T-helper 1 cell treated with Interleukin-12 subunit alpha and Interleukin-12 subunit beta and Interleukin-4 antibody, amounts not matched to agents 30 μg/mL and 1 μg/mL, for 36 hours (primary cell): ENCODE data around the gene IGHMBP2.

Source experiments
- H3K27ac Mint-ChIP-seq: one replicate; pipeline ENCODE4 v1.8.0; 2021; ENCODE audit warnings: mild to moderate bottlenecking, mixed read lengths
- H3K27me3 Mint-ChIP-seq: one replicate; pipeline ENCODE4 v1.8.0; 2021; ENCODE audit warnings: low read depth, mixed read lengths
- H3K36me3 Mint-ChIP-seq: one replicate; pipeline ENCODE4 v1.8.0; 2021; ENCODE audit warnings: low read depth, mixed read lengths
- H3K4me1 Mint-ChIP-seq: one replicate; pipeline ENCODE4 v1.8.0; 2021; ENCODE audit warnings: low read depth, mixed read lengths
- H3K4me3 Mint-ChIP-seq: one replicate; pipeline ENCODE4 v1.8.0; 2021; ENCODE audit warnings: mild to moderate bottlenecking, moderate library complexity, mixed read lengths
- H3K9me3 Mint-ChIP-seq: one replicate; pipeline ENCODE4 v1.8.0; 2021; ENCODE audit warnings: mixed read lengths

Gene IGHMBP2

DNA sequence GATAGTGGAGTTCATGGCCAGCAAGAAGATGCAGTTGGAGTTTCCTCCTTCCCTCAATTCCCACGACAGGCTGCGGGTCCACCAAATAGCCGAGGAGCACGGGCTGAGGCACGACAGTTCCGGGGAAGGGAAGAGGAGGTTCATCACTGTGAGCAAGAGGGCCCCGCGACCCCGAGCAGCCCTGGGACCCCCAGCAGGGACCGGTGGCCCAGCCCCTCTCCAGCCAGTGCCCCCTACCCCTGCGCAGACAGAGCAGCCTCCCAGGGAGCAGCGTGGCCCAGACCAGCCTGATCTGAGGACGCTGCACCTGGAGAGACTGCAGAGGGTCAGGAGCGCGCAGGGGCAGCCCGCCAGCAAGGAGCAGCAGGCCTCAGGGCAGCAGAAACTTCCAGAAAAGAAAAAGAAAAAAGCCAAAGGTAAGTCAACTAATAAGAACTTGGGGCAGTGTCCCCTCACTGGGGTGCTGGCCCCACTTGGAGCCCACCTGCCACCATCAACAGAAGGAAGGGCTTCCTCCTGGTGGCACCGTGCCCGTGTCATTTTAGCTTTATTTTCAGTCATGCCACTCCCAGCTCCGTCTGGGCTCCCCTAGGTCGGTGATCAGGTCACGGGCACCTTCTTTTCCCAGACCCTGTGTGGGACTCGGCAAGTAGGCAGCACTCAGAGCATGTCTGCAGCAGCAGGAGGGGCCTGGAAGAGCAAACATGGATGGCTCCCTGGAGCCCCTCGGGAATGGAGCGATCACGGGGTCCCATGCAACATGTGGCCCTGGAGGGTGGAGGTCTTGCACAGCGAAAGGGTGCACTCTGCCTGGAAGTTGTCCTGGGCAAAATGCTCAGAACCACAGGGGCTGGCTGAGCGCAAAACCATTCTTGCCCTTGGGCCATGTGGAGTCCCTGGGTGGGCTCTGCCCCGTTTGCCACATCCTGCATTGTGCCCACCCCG is 33.3 kb downstream of the IGHMBP2 start:
- Mint-ChIP-seq H3K27me3 (no peaks in the 10 kb centered on the region), H3K4me1 (no peaks in the 10 kb centered on the region), H3K9me3 (no peaks in the 10 kb centered on the region), H3K27ac (no peak overlapping the region), H3K36me3 (peaks cover 4% of the 10 kb centered on the region), H3K4me3 (no peak overlapping the region)

DNA sequence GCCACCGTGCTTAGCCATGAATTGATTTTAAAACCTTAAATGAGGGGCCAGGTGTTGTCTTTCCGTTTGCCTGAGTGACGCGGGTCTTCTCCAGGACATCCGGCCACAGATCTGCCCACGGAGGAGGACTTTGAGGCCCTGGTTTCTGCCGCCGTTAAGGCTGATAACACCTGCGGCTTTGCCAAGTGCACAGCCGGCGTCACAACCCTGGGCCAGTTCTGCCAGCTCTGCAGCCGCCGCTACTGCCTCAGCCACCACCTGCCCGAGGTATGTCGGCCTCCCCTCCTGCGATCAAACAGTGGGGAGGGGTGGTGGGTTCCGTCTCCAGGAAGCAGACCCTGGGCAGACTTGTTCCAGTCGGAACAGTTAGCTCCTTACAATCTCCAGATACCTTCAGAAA is 34.4 kb downstream of the IGHMBP2 start:
- H3K4me1 Mint-ChIP-seq, result no peaks in the 10 kb centered on the region
- H3K27me3 Mint-ChIP-seq, result no peaks in the 10 kb centered on the region
- H3K9me3 Mint-ChIP-seq, result no peaks in the 10 kb centered on the region
- H3K27ac Mint-ChIP-seq, result no peak overlapping the region
- no peak overlapping the region for H3K4me3 Mint-ChIP-seq
- peaks cover 4% of the 10 kb centered on the region for H3K36me3 Mint-ChIP-seq

DNA sequence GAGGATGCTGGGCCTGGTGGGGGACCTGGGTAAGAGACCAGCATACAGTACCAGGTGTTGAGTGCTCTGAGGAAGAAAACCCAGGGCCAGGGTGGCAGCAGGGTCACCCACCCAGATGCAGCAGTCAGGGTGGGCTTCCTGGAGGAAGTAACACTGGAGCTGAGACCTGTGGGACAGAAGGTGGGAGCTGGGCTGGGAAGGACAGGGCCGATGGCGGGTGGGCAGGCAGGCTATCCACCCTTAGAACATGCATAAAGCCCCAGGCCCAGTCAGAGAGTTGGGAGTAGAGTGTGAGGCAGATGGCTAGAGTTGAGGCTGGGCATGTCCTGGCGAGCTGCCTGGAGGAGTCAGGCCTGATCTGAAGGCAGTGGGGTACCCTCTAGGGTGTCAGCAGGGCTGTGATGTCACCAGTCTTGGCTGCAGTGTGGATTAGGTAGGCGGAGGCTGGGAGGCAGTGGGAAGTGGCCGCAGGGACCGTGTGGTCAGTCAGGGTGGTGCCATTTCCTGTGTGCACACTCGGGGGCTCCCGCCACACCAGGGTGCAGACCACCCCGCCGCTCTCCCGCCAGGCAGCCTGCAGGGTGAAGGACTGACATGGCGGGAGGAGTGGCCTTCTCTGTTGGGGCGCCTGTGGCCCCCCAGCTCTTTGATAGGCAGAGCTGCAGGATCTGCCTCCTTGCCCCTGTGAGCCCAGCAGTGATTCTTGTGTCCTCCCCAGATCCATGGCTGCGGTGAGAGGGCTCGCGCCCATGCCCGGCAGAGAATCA is 35.3 kb downstream of the IGHMBP2 start:
- H3K4me1 Mint-ChIP-seq, result no peaks in the 10 kb centered on the region
- peaks cover 4% of the 10 kb centered on the region for H3K36me3 Mint-ChIP-seq

DNA sequence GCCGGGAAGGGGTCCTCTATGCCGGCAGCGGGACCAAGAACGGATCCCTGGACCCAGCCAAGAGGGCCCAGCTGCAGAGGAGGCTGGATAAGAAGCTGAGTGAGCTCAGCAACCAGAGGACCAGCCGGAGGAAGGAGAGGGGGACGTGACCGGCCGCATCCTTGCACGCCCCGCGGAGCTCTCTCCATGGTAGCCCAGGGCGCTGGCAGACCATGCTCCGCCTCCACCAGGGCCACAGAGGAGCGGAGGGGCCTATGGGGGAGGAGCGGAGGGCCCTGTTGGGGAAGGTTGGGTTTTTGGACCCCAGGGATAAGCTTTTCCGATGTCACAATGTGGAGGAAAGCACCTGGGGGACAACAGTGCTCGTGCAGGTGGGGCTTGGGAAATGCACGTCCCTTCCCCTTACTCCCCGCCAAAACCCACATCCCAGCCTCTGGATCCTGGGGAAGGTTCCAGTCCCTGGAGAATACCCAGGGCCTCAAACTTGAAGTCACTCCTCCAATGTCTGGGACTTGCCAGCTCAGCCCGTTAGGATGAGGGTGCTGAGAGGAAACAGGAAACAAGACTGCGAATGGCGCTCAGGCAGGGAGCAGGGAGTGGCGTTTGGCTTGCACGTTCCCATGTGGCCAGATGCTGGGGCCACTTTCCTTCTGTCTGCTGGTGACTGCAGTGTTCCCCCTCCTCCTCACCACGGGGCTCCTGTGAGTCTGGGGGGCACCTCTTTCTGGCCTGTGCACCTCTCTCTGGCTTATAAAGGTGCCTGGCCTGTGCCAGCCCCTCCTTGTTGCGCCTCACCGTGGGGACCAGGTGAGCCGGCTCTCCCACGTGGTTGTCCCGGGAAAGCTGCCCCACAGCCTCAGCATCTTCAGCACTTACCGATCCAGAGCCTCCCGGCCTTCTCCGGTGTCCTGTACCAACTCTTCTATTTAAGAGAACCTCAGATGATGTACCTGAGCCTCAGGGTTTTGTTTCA is 36.2 kb downstream of the IGHMBP2 start:
- Mint-ChIP-seq H3K9me3 (no peaks in the 10 kb centered on the region), H3K27ac (no peak overlapping the region), H3K27me3 (no peaks in the 10 kb centered on the region), H3K36me3 (peaks cover 4% of the 10 kb centered on the region), H3K4me1 (no peaks in the 10 kb centered on the region), H3K4me3 (no peak overlapping the region)

More for the DNA sequence above, 35.3 kb downstream of the IGHMBP2 start:
- H3K27ac Mint-ChIP-seq, result no peak overlapping the region
- no peaks in the 10 kb centered on the region for H3K27me3 Mint-ChIP-seq
- no peak overlapping the region for H3K4me3 Mint-ChIP-seq
- H3K9me3 Mint-ChIP-seq, result no peaks in the 10 kb centered on the region

DNA sequence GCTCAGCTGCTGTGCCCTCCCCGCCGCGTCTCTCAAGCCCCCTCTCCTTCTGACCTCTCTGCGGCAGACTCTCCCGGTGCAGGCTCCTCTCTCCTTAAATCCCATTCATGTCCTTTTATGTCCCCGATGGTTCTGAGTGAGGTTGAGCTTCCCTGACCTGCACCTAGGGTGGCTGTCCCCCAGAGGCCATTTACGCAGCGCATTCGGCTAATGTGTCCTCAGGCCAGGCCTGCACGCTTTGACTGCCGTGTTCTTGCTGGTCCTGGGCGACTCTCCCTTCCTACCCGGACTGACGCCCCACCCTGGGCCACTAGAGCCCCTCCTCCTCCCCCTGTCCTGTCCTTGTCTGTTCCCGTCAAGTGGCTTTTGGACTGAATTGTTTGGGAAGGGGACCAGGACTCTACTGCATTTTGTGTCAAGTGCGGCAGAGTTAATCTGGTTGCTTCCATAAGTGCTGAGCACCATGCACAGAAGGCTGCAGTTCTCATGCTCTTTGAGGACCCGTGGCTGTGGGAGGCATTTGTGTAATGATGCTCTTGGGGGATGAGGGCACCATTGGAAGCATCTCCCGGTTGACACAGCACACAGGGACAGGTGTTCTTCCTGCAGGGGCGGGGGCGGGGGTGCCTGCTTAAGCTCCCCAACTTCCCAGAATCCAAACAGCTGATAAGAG is 37.1 kb downstream of the IGHMBP2 start:
- Mint-ChIP-seq H3K27me3 (no peaks in the 10 kb centered on the region), H3K9me3 (no peaks in the 10 kb centered on the region), H3K27ac (no peak overlapping the region), H3K4me3 (no peak overlapping the region), H3K36me3 (peaks cover 4% of the 10 kb centered on the region), H3K4me1 (no peaks in the 10 kb centered on the region)

DNA sequence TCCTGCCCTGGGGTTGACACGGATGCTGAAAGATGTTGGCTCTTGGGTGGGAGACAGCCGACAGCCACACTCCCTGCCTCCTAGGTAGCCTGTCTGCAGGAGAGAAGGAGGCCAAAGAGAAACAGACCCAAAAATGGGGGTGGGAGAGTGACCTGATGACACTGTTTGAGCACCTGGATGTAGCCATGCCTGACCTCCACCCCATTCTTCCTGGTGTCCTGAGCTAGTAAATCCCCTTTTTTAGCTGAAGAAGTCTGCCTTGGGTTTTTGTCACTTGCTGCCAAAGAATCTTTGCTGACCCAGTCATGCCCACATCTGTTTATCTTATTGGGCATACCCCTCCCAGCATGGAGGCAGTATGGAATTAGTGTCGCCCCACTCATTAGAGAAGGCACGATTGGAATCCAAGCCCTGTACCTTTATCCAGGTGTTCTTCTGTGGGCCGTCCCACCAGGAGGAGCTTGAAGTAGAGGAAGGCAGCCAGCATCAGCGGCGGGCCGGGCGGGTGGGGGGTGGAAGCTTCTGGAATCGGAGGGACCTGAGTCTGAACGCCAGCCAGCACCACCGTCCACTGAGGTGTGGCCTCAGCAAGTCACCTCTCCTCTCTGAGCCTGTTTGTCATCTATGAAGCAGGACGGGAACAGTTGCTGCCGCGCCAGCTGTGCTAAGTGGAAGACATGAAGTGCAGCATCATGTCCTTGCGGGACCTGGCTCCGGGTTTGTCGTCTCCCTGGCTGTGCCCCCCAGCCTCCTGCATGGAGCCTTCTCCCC is 37.8 kb downstream of the IGHMBP2 start:
- Mint-ChIP-seq H3K9me3 (no peaks in the 10 kb centered on the region), H3K36me3 (peaks cover 4% of the 10 kb centered on the region), H3K4me3 (no peak overlapping the region), H3K27me3 (no peaks in the 10 kb centered on the region), H3K4me1 (no peaks in the 10 kb centered on the region), H3K27ac (no peak overlapping the region)

DNA sequence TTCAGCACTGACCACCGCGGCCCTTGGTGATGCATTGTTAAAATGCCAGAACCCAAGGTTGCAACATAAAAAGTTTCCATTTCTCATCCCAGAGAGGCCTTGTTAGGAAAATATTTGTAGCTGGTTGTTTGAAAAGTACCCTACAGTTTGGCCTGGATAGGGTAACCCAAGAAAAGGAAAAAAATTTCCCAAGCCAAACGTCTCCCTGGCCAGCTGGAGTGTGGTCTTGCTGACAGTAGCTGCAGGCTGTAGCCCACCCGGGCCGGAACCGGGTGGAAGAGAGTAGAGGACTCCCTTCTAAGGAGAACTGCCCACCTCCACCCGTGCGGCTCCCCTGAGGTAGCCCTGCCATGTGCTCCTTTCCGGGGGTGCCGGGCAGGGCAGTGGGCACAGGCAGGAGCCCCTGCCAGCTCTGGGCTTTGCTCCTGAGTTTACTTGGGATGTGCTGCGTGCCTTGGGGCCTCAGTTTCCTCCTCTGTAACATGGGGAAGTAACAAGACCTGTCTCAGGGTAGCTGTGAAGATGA is 38.5 kb downstream of the IGHMBP2 start:
- Mint-ChIP-seq H3K4me3 (no peak overlapping the region), H3K9me3 (no peaks in the 10 kb centered on the region), H3K27me3 (no peaks in the 10 kb centered on the region), H3K4me1 (no peaks in the 10 kb centered on the region), H3K27ac (no peak overlapping the region), H3K36me3 (peaks cover 4% of the 10 kb centered on the region)

DNA sequence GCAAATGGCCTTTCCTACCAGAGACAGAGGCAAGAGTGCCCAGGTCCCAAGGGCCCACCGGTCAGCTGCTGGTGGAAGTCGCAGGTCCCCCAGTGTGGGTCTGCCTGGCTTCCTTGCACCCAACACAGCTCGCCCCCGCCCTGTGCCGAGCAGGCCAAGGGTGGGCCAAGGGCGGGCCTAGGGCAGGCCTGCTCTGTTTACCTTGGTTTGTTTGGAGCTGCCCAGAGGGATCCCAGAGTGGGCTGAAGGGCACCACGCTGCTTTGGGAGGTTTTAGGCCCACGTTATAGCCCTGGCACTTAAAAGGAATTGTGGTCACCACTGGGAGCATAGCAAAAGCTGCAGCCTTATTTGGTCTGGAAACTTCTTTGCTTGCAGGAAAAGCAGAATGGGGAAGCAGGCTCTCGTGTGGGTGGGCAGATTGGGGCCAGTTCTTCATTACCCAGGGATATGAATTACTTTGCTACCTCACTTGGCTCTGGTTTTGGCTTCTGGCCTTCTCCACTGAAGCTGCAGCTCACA is 39.1 kb downstream of the IGHMBP2 start:
- Mint-ChIP-seq H3K27ac (no peak overlapping the region), H3K4me1 (no peaks in the 10 kb centered on the region), H3K9me3 (no peaks in the 10 kb centered on the region), H3K27me3 (no peaks in the 10 kb centered on the region), H3K4me3 (no peak overlapping the region), H3K36me3 (peaks cover 4% of the 10 kb centered on the region)

DNA sequence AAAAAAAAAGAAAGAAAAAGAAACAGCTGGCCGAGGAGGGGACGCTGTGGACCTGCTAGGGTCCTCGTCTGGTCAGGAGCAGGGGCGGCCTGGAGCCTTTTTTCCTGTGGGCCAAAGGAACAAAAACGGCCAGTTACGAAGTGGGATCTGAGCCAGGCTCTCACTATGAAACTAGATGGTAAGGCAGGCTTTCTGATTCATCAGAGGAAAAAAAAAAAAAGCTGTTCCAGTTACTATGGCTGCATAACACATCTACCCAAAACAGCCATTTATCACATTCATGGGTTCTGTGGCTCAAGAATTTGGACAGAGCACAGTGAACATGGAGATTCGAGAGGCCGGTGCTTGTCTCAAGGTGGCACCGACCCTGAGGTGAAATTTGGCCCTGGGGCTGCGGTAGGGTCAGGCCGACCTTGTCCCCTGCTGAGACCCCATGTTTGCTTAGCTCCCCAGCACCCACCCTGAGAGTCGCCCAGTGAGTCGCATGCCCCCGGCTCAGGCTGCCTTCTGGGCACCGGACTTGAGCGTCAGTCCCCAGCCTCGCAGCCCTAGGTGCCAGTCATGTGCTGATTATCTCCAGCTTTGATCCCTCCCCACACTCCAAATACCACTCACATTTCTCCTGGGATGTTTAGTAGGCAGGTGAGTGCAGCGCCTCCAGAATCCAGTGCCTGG is 42.9 kb downstream of the IGHMBP2 start:
- no peak overlapping the region for H3K4me3 Mint-ChIP-seq
- no peak overlapping the region for H3K27ac Mint-ChIP-seq
- no peaks in the 10 kb centered on the region for H3K27me3 Mint-ChIP-seq
- no peaks in the 10 kb centered on the region for H3K4me1 Mint-ChIP-seq
- H3K9me3 Mint-ChIP-seq, result no peaks in the 10 kb centered on the region
- no peaks in the 10 kb centered on the region for H3K36me3 Mint-ChIP-seq

DNA sequence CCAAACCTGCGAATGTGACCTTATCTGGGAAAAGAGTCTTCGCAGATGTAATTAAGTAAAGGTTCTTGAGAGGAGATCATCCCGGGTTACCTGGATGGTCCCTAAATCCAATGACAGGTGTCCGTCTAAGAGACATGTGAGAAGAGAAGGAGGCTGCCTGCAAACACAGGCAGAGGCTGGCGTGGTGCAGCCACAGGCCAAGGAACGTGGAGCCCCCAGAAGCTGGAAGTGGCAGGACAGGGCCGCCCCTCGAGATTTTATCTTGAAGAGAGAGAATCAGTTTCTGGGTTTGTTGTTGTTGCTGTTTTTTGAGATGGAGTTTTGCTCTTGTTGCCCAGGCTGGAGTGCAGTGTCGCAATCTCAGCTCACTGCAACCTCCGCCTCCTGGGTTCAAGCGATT is 43.5 kb downstream of the IGHMBP2 start:
- H3K4me1 Mint-ChIP-seq, result no peaks in the 10 kb centered on the region
- no peaks in the 10 kb centered on the region for H3K36me3 Mint-ChIP-seq
- H3K9me3 Mint-ChIP-seq, result no peaks in the 10 kb centered on the region
- no peak overlapping the region for H3K27ac Mint-ChIP-seq
- H3K27me3 Mint-ChIP-seq, result no peaks in the 10 kb centered on the region
- no peak overlapping the region for H3K4me3 Mint-ChIP-seq

DNA sequence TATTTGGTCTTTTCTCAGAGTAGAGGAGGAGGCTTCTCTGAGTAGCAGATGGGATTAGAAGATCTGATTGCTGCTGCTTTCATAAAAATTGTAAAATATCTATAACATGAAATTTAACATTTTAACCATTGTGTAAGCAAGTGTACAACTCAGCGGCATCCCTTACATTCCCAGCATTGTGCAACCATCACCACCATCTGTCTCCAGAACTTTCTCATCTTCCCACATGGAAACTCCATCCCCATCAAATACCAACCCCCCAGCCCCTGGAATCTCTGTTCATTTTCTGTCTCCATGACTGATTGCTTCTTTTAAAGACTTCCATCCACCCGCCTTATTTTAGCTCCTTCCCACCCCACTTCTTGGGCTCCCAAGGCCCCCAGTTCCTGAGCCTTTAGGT is 44.8 kb downstream of the IGHMBP2 start:
- H3K4me3 Mint-ChIP-seq, result no peak overlapping the region
- no peak overlapping the region for H3K27ac Mint-ChIP-seq

DNA sequence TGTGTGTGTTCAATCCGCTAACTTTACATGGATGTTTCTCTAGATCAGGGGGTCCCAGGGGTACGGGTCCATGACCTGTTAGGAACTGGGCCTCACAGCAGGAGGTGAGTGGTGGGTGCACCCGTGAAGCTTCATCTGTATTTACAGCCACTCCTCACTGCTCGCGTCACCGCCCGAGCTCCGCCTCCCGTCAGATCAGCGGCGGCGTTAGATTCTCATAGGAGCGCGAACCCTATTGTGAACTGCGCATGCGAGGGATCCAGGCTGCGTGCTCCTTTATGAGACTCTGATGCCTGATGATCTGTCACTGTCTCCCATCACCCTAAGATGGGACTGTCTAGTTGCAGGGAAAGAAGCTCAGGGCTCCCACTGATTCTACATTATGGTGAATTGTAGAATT is 45.2 kb downstream of the IGHMBP2 start:
- H3K27me3 Mint-ChIP-seq, result no peaks in the 10 kb centered on the region
- H3K27ac Mint-ChIP-seq, result no peak overlapping the region
- no peaks in the 10 kb centered on the region for H3K9me3 Mint-ChIP-seq
- H3K36me3 Mint-ChIP-seq, result no peaks in the 10 kb centered on the region
- no peaks in the 10 kb centered on the region for H3K4me1 Mint-ChIP-seq
- no peak overlapping the region for H3K4me3 Mint-ChIP-seq

More for the DNA sequence above, 44.8 kb downstream of the IGHMBP2 start:
- Mint-ChIP-seq H3K36me3 (no peaks in the 10 kb centered on the region), H3K9me3 (no peaks in the 10 kb centered on the region), H3K27me3 (no peaks in the 10 kb centered on the region), H3K4me1 (no peaks in the 10 kb centered on the region)
